Stimulated activated CD8-positive, alpha-beta memory T cell treated with anti-CD3 and anti-CD28 coated beads, Interleukin-4, amount 100 ng/mL, for 4 hours (primary cell): ENCODE measurements around the gene USP8.
"Not testable (repeated sequence)": the region's sequence is repeated elsewhere in the genome, so short reads cannot be mapped to it uniquely, and the experiment has no call there.

ENCODE experiments used
- DNase-seq, 2 donors: peaks; one replicate each; pipeline ENCODE4 v3.0.0-alpha.2; 2020; ENCODE audit warnings: low read depth in 2 of 2, low spot score in 1 of 2

The USP8 gene

DNA sequence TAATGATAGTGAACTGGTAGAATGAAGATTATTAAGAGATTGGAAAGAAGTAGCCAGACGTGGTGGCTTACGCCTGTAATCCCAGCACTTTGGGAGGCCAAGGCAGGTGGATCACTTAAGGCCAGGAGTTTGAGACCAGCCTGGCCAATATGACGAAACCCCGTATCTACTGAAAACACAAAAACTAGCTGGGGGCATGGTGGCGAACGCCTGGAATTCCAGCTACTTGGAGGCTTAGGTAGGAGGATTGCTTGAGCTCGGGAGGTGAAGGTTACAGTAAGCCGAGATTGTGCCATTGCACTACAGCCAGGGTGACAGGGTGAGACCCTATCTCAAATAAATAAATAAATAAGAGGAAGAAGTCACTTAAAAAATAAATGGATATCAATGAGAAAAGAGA is 14.0 kb downstream of the USP8 start:
- DNase-seq = no peak

GRCh38 chr15:50440932-50441331 is 16.7 kb downstream of the USP8 start:
- DNase-seq = no peak

- no peak for DNase-seq
Measured at GRCh38 chr15:50452927-50453326, 28.7 kb downstream of the USP8 start.

- DNase-seq = no peak
Measured at GRCh38 chr15:50458348-50459112, 34.3 kb downstream of the USP8 start.

DNA sequence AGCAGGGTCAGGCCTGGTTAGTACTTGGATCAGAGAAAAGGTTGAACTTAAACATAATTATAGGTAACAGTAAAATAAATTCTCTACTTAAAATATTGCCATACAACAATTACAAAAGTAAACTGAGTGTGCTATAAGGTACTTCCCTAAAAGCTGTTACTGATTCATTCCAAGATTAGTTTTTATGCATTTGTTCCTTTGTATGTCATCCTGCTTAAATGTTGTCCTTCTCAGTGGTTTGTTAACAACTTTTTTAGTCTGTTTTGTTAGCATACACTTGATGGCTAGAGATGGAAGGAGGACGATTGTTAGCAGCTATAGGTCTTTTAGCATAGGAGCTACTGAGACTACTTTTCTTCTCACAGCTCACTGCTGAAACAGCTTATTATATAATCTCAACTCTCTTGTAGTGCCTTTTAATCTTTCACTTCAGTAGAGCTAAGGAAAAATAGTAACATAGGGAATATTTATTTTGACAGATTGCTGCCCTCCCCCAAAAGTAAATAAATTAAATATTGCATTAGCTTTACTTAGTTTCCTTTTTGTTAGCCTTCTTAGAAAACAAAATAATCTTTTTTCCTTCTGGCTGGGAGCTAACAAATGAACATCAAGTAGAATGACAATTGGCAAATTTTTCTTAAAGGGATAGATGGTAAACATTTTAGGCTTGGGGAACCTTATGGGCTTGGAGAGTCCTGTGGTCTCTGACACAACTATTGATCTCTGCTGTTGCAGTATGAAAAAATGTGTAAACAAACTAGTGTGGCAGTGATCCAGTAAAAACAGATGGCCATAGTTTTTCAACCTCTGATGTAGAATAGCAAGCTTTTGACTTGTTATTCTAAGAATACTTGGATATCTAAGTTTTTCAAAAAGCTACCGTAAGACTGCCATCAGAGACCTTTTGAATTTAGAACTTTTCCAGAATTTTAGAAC is 39.5 kb downstream of the USP8 start:
- DNase-seq = no peak

- no peak for DNase-seq
Measured at GRCh38 chr15:50471072-50471471, 46.9 kb downstream of the USP8 start.

DNA sequence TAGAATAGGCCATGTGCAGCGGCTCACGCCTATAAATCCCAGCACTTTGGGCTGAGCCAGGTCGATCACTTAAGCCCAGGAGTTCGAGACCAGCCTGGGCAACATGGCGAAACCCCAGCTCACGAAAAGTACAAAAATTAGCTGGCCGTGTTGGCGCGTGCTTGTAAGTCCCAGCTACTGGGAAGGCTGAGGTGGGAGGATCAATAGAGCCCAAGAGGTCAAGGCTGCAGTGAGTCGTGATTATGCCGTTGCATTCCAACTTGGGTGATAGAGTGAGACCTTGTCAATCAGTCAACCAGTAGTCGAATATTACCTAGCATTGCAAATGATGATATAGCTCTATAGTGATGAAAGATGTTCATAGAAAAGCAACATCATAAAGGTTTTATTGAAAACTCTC is 51.9 kb downstream of the USP8 start:
- no peak for DNase-seq

DNA sequence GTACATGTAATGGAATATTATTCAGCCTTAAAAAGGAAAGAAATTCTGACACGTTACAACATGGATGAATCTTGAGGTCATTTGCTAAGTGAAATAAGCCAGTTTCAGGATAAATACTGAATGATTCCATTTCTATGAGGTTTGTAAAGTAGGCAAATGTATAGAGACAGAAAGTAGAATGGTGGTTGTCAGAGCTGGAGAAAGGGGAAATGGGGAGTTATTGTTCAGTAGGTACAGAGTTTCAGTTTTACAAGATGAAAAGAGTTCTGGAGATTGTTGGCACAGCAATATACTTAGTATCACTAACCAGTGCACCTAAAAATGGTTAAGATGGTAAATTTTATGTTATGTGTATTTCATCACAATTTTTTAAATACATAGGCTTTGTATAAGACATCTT is 60.6 kb downstream of the USP8 start:
- DNase-seq = no peak

DNA sequence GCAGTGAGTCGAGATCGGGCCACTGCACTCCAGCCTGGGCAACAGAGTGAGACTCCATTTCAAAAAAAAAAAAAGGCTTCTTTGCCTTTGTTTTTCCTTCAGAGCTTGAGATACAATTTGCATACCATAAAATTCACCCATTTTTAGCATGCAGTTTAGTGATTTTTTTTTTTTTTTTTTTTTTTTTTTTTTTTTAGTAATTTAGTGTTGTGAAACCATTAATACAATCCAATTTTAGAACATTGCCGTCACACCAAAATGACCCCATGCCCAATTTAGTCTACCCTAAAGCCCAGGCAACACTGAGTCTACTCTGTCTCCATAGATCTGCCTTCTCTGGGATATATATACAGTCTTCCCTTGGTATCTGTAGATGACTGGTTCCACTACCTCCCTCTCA is 61.2 kb downstream of the USP8 start:
- DNase-seq = no peak

GRCh38 chr15:50487287-50487686 is 63.1 kb downstream of the USP8 start:
- no peak for DNase-seq

DNA sequence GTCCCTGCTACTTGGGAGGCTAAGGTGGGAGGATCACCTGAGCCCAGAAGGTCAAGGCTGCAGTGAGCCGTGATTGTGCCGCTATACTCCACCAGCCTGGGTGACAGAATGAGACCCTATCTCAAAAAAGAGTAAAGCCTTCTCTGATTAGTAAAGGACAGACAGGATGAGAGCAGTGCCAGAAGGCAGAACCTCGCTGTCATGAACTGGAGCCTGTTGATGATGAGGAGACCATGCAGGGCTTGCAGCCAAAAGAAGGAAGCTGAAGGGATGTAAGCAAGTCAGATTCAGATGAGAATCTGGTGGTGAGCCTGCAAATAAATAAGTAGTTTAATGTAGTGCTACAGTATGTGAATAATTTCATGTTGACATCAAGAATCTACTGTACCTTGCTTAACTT is 69.4 kb downstream of the USP8 start:
- DNase-seq = no peak

DNA sequence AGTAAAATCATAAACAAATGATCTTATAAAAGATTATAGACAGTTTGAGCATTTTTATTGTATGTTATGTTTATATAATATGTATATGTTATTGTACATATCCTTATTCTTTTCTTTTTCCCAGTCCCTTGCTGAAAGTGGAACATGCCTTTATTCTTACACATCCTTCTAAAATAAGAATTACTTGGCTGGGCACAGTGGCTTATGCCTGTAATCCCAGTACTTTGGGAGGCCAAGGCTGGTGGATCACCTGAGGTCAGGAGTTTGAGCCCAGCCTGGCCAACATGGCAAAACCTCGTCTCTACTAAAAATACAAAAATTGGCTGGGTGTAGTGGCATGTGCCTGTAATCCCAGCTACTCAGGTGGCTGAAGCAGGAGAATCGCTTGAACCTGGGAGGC is 70.3 kb downstream of the USP8 start:
- not testable (repeated sequence) for DNase-seq

DNA sequence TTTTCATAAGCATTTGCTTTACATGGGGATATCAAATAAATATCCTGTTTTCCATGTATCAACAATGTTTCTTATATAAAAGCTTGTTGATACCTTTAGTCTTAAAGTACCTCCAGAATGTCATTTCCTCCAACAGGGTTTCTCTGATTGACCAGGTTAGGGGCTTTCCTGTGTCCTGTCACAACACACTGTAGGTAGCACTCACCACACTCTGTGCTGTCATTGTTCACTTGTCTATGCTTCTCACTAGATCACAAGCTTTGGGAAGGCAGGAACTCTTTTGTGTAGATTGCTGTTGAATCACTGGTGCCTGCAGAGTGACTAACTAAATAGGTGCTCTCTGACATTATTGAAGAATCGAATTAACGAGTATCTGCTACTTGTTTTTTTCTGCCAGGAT is 72.5 kb downstream of the USP8 start:
- no peak for DNase-seq

- no peak for DNase-seq
Measured at GRCh38 chr15:50500352-50500751, 76.1 kb downstream of the USP8 start.

DNA sequence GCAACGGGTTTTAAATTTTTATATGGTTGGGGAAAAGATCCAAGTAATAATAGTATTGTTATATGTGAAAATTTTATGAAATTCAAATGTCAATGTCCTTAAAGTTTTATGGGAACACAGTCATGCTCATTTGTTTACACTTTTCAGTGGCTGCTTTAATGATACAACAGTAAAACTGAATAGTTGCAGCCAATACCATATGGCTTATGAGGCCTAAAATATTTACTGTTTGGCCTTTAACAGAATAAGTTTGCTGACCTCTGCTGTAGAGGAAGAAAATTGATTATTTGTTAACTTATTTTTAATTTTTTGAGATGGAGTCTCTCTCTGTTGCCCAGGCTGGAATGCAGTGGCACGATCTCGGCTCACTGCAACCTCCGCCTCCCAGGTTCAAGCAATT is 77.6 kb downstream of the USP8 start:
- no peak for DNase-seq

- DNase-seq = no peak
Measured at GRCh38 chr15:50503144-50503543, 78.9 kb downstream of the USP8 start.

- DNase-seq = not testable (repeated sequence)
Measured at GRCh38 chr15:50505656-50506055, 81.5 kb downstream of the USP8 start.

GRCh38 chr15:50506121-50506520 is 81.9 kb downstream of the USP8 start:
- no peak for DNase-seq

DNA sequence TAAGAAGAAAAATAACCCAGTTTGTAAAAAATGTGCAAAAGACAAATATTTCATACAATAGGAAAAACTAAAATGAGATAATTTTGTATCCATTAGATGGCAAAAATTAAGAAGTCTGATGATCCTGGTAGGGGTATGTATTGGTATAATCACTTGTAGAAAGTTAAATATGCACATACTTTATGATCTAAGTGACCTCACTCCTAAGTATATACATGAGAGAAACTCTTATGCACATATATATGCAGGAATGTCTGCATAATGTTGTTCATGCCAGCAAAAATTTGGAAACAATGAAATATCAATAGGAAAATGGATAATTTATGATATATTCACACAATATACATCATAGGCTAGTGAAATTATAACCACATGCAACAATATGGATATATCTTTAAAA is 88.8 kb downstream of the USP8 start:
- DNase-seq = no peak

GRCh38 chr15:50519740-50520425 is 95.7 kb downstream of the USP8 start:
- no peak for DNase-seq

- no peak for DNase-seq
Measured at GRCh38 chr15:50523851-50524251, 99.6 kb downstream of the USP8 start.

- no peak for DNase-seq
Measured at GRCh38 chr15:50531163-50531562, 107.0 kb downstream of the USP8 start.
